IPS-NIHi7 (cell line): ENCODE results near the gene AQP9.
"Not testable (repeated sequence)": the region's sequence is repeated elsewhere in the genome, so short reads cannot be mapped to it uniquely, and the experiment has no call there.

Source experiments
- DNase-seq: peaks from one replicate; pipeline ENCODE4 v3.0.0; 2012; ENCODE audit warnings: mixed read lengths; ENCODE audit errors: extremely low spot score

The AQP9 gene

GRCh38 chr15:58138106-58138505 is at the start of gene AQP9:
Gene AQP9 (plus strand): TSS chr15:58138381. CDS start chr15:58138566, 185 bp downstream.
- no peak for DNase-seq

- no peak for DNase-seq
These were observed 42.8 kb upstream of the AQP9 start for GRCh38 chr15:58095415-58095814.

- DNase-seq: no peak
These were observed 41.6 kb upstream of the AQP9 start for GRCh38 chr15:58096529-58097084.

GRCh38 chr15:58103482-58103881 is 34.7 kb upstream of the AQP9 start:
- no peak for DNase-seq

- no peak for DNase-seq
These were observed 30.1 kb upstream of the AQP9 start for GRCh38 chr15:58108117-58108516.

GRCh38 chr15:58109419-58109818 is 28.8 kb upstream of the AQP9 start:
- DNase-seq: no peak

- DNase-seq: no peak
These were observed 27.0 kb upstream of the AQP9 start for GRCh38 chr15:58110999-58111717.

GRCh38 chr15:58111718-58112104 is 26.5 kb upstream of the AQP9 start:
- DNase-seq: no peak

- not testable (repeated sequence) for DNase-seq
These were observed 24.8 kb upstream of the AQP9 start for GRCh38 chr15:58113358-58113757.

GRCh38 chr15:58114388-58114787 is 23.8 kb upstream of the AQP9 start:
- no peak for DNase-seq

- no peak for DNase-seq
These were observed 23.4 kb upstream of the AQP9 start for GRCh38 chr15:58114812-58115211.

GRCh38 chr15:58115692-58116091 is 22.5 kb upstream of the AQP9 start:
- peak; percentile 43 for DNase-seq

- no peak for DNase-seq
These were observed 20.6 kb upstream of the AQP9 start for GRCh38 chr15:58117619-58118018.

GRCh38 chr15:58118272-58118671 is 19.9 kb upstream of the AQP9 start:
- DNase-seq: no peak

GRCh38 chr15:58119016-58119415 is 19.2 kb upstream of the AQP9 start:
- no peak for DNase-seq

- DNase-seq: no peak
These were observed 13.6 kb upstream of the AQP9 start for GRCh38 chr15:58124585-58124984.

- no peak for DNase-seq
These were observed 12.8 kb upstream of the AQP9 start for GRCh38 chr15:58125333-58125732.

GRCh38 chr15:58134886-58135285 is 3.3 kb upstream of the AQP9 start:
- DNase-seq: no peak

GRCh38 chr15:58135511-58136174 is 2.5 kb upstream of the AQP9 start:
- DNase-seq: no peak

GRCh38 chr15:58136731-58137130 is 1.4 kb upstream of the AQP9 start:
- DNase-seq: no peak

- DNase-seq: no peak
These were observed 495 bp upstream of the AQP9 start for GRCh38 chr15:58137686-58138085.

- no peak for DNase-seq
These were observed 1.3 kb downstream of the AQP9 start for GRCh38 chr15:58139276-58139988.
